IPS-11a (cell line): ENCODE results near the gene STARD9.
"Not testable (repeated sequence)": the region's sequence is repeated elsewhere in the genome, so short reads cannot be mapped to it uniquely, and the experiment has no call there.

Experiments used
- H3K4me3 ChIP-seq: one replicate; pipeline ENCODE4 v1.5.1; 2013; ENCODE audit warnings: low read depth, low read length, control low read depth

The STARD9 gene

GRCh38 chr15:42623951-42624350 is 48.5 kb downstream of the STARD9 start:
- H3K4me3 ChIP-seq, result no peak overlapping the region

GRCh38 chr15:42627485-42627884 is 52.1 kb downstream of the STARD9 start:
- no peak overlapping the region for H3K4me3 ChIP-seq

DNA sequence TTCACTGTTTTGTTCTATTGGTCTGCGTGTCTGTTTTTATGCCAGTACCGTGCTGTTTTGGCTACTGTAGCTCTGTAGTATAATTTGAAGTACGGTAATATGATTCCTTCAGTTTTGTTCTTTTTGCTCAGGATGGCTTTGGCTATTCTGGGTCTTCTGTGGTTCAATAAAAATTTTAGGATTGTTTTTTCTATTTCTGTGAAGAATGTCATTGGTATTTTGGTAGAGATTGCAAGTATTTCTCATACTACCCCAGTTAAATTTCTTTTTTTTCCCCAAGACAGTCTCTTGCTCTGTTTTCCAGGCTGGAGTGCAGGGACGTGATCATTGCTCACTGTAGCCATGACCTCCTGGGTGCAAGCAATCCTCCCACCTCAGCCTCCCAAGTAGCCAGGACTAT is 53.4 kb downstream of the STARD9 start:
- H3K4me3 ChIP-seq, result no peak overlapping the region

- H3K4me3 ChIP-seq, result no peak overlapping the region
These were observed 56.8 kb downstream of the STARD9 start for GRCh38 chr15:42632105-42632675.

DNA sequence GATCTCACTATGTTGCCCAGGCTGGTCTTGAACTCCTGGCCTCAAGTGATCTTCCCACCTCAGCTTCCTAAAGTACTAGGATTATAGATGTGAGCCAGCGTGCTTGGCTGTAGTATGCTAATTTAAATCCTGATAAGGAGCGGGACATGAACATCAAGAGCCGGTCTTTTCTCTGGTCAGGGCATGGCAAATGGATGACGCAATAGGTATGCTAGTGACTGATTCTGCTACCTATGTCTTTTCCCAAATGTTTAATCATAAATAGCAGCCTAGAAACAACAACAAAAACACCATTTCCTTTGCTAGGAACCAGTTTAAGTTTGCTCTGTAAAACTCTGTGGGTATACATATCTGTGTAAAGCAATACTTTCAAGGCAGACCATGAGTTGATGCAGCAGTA is 64.7 kb downstream of the STARD9 start:
- H3K4me3 ChIP-seq, result no peak overlapping the region

DNA sequence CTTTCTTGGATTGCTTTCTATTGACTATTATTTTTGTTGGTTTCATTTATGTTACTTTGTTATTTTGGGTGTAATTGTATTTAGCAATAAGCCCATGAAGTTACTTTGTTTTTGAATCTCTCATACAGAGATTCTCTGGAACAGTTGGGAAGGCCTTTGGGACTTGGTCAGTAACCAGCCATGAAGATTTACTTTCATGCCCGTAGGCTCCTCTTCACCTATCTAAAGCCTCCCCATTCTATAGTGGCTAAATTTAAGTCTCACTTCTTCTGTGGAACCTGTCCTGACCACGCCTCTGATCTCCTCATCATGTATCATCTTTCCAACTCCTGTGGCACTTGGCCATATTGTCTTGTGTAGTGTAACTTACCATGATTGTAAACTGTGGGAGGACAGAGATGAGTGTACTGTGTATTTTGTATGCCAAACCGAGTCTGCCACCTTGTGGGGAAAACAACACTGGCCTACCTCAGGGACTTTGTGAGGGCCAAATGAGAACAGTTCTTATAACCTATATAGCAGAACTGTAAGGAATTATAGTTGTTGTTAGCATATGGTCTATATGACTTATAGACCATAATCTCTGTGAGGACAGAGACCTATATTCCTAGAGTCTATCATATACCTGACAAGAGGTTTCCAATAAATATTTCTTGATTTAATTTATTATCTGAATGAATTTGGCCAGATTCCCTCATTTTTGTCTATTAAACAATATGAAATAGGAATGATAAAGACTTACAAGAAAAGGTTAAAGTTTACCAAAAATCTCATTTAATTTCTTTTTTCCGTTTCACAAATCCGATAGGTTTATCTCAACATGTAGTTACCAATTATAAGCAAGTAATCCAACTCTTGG is 75.0 kb downstream of the STARD9 start:
- no peak overlapping the region for H3K4me3 ChIP-seq

DNA sequence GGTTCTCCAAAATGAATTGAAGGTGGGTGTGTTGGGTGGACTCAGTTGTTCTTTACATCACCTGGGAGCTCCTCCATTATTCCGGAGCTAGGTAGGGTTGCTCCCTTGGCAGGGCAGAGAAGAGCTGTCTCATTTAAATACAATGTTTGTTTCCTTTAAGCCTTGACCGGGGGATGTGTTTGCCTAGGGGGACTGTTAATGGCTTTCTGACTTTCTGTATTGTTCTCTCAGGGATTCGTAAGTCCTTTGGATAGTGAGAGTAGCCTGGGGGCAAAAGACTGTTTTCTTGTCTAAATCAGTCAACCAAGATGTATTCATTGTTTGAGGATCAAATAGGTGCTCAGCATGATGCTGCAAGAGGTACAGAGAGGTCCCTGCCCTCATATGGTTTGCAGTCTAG is 90.4 kb downstream of the STARD9 start:
- no peak overlapping the region for H3K4me3 ChIP-seq

DNA sequence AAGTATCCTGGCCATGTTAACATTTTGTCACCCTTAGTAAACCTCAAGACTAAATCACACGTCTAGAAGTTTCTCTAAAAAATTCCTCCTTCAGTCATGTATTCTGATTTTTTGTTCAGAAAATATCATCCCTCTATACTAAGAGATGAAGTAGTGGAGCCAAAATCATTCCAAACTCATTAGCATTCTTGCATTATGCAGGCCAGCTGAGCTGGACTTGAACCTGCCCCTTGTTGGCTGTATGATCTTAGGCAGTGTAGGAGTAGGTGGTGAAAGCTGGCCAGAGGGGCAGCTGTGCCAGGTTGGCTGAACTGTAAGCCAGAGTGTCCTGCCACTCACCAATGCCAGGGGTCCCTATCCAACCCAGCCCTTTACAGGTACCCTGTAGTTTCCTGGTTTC is 92.4 kb downstream of the STARD9 start:
- H3K4me3 ChIP-seq, result no peak overlapping the region

GRCh38 chr15:42670451-42670850 is 95.0 kb downstream of the STARD9 start:
- no peak overlapping the region for H3K4me3 ChIP-seq

DNA sequence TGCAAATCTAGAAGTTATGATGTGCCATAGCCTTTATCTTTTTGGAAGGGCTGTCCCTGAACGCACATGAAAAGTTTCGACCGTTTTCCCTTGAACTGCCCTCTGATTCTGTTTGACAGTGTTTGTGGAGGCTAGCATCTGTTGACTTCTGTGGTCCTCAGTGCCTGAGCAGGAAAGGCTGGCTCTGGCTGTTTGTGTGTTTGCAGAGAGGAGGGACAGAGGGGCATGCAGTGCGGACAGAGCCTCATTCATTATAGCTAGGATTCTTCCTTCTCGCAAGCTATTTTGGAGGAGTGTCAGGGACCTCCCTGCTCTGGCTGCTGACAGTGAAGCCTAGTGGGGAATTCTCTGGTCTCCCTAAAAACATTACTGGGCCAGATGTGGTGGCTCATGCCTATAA is 97.0 kb downstream of the STARD9 start:
- no peak overlapping the region for H3K4me3 ChIP-seq

DNA sequence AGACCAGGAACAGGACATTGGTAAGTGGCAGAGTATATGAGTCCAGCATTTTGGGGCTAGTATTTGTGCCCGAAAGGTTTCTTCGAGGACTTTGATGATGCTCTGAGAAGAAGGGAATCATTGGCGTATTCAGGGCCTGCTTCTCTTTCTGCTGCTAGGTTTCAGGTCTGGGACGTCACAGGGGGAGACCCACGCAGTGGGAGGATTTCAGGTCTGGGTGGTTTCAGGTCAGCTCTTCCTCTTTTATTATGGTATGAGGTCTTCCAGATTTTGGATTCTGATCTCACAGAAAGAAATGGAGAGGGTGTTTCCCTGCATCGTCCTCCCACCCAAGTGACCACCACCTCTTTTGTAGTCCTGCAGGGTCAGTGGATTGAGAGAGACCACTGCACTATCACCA is 99.1 kb downstream of the STARD9 start:
- no peak overlapping the region for H3K4me3 ChIP-seq

GRCh38 chr15:42675021-42675420 is 99.6 kb downstream of the STARD9 start:
- no peak overlapping the region for H3K4me3 ChIP-seq

DNA sequence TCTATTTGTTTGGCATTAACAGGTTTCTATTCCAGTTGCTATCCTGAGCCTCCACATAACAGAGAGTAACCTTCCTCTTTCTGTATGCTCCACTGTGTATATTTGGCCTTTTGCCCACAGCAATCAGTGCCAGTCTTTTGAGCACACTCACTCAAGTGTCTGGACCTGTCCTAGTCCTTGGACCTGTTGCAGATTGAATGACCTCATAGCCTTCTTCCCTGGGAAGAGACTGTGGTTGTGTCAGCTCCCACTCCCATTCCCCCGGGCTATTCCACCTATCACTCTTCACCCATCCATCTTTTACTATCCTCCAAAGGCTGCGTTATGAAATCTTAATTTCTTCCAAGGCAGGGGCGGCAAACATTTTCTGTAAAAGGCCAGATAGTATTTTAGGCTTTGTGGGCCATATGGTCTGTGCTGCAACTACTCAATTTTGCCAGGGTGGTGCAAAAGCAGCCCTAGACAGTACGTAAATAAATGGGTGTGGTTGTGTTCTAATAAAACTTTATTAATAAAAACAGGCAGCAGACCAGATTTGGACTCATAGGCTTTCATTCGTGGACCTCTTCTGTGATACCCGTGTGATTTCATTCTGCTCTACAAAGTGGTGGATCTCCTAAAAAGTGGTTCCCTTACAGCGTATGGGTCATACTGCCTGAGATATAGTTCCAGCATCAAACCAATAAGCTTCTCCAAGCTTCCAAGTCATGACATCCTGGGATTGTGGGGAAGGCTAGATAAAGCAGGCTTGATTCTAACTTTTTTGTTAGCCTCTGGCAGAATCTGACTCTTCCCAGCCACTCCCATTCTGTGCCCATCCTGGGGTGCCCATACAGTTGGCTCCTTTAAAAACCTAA is 104.1 kb downstream of the STARD9 start:
- H3K4me3 ChIP-seq, result no peak overlapping the region

DNA sequence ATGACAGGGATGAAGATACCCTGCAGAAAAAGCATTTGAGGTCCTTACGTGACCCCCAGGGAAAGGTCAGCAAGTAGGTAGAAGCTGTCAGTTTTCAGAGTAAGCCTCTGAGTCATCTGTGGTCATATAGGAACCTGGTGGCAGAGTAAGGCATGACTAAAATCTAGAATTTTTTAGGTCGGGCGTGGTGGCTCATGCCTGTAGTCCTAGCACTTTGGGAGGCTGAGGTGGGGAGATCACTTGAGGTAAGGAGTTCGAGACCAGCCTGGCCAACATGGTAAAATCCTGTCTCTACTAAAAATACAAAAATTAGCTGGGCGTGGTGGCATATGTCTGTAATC is 104.7 kb downstream of the STARD9 start:
- H3K4me3 ChIP-seq, result not testable (repeated sequence)

- no peak overlapping the region for H3K4me3 ChIP-seq
These were observed 105.7 kb downstream of the STARD9 start for GRCh38 chr15:42681119-42681518.

GRCh38 chr15:42686281-42686680 is 110.9 kb downstream of the STARD9 start:
- no peak overlapping the region for H3K4me3 ChIP-seq

DNA sequence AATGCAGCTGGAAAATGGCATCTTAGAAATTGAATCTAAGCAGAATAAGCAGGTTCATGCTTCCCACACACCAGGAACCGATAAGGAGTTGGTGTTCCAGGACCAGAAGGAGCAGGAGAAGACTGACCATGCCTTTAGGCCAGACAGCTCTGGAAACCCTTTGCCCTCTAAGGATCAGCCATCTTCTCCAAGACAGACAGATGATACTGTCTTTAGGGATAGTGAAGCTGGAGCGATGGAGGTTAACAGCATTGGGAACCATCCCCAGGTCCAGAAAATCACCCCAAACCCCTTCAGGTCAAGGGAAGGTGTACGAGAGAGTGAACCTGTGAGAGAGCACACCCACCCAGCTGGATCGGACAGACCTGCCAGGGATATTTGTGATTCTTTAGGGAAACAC is 112.3 kb downstream of the STARD9 start:
- H3K4me3 ChIP-seq, result no peak overlapping the region

DNA sequence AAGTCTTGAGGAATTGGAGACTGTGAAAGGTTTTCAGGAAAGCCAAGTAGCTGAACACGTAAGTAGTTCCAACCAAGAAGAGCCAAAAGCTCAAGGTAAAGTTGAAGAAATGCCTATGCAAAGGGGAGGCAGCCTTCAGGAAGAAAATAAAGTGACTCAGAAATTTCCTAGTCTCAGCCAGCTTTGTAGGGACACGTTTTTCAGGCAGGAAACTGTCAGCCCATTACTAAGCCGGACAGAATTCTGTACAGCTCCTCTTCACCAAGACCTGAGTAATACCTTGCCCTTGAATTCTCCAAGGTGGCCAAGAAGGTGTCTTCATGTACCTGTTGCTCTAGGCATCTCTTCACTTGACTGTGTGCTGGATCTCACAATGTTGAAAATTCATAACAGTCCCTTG is 112.9 kb downstream of the STARD9 start:
- H3K4me3 ChIP-seq, result no peak overlapping the region

DNA sequence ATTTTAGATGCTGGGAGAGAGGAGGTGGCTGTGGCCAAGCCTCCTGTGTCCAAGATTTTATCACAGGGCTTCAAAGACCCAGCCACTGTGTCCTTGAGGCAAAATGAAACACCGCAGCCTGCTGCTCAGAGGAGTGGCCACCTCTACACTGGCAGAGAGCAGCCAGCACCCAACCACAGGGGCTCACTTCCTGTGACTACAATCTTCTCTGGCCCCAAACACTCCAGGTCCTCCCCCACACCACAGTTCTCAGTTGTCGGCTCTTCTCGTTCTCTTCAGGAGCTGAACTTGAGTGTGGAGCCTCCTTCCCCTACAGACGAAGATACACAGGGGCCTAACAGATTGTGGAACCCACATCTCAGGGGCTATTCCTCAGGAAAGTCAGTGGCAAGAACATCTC is 115.9 kb downstream of the STARD9 start:
- H3K4me3 ChIP-seq, result no peak overlapping the region

DNA sequence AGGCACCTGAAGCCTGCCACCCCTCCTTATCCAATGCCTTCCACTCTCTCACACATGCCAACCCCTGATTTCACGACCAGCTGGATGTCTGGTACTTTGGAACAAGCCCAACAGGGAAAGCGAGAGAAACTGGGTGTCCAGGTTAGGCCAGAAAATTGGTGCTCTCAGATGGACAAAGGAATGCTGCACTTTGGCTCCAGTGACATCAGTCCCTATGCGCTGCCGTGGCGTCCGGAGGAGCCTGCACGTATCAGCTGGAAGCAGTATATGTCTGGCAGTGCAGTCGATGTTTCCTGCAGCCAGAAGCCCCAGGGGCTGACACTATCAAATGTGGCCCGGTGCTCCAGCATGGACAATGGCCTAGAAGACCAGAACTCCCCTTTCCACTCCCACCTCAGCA is 116.4 kb downstream of the STARD9 start:
- no peak overlapping the region for H3K4me3 ChIP-seq

GRCh38 chr15:42692536-42692935 is 117.1 kb downstream of the STARD9 start:
- H3K4me3 ChIP-seq, result no peak overlapping the region

DNA sequence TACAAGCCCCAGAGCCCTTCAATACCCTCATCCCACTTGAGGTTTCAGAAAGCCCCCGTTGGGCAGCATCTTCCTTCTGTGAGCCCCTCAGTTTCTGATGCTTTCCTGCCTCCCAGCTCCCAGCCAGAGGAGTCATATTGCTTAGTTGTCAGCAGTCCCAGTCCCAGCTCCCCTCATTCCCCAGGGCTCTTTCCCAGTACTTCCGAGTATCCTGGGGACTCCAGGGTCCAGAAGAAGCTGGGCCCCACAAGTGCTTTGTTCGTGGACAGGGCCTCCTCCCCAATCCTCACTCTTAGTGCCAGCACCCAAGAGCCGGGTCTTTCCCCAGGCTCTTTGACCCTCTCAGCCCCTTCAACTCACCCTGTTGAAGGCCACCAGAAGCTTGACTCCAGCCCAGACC is 117.6 kb downstream of the STARD9 start:
- H3K4me3 ChIP-seq, result no peak overlapping the region
